CD14-positive monocyte (primary cell): Measurements from ENCODE around the gene MYADML2. TPM values are rescaled to one million over a fixed set of nuclear protein-coding genes. Genes with fewer than 3 reads are reported as not detected.

ENCODE experiments used
- DNase-seq, 3 donors: peaks; one replicate each; pipeline ENCODE4 v3.0.0-alpha.2; 2011 to 2022
- H2AFZ ChIP-seq: 2 replicates; pipeline ENCODE4 v1.6.0; 2012; ENCODE audit warnings: mild to moderate bottlenecking, low read depth, low read length, inconsistent platforms; ENCODE audit not compliant: insufficient read depth, poor library complexity, severe bottlenecking
- H3K27ac ChIP-seq, 2 donors: 1 replicate in 1 of 2; 2 replicates in 1 of 2; pipeline ENCODE4 v1.5.1; 2012 to 2013; ENCODE audit warnings: low read length in 2 of 2, control low read depth in 1 of 2, inconsistent platforms in 1 of 2, low read depth in 1 of 2, mild to moderate bottlenecking in 1 of 2
- H3K27me3 ChIP-seq, 2 donors: one replicate each; pipeline versions ENCODE4 v1.6.0 to v1.6.1; 2011 to 2013; ENCODE audit warnings: low read length in 2 of 2; ENCODE audit not compliant: control insufficient read depth in 2 of 2, insufficient read depth in 2 of 2
- H3K36me3 ChIP-seq, 2 donors: replicated peaks in 1 of 2; 1 replicate in 1 of 2; 2 replicates in 1 of 2; pipeline versions ENCODE4 v1.5.1 to v1.6.1; 2012 to 2013; ENCODE audit warnings: low read length in 2 of 2, control low read depth in 1 of 2, inconsistent platforms in 1 of 2, mild to moderate bottlenecking in 1 of 2; ENCODE audit not compliant: insufficient read depth in 2 of 2, control insufficient read depth in 1 of 2
- H3K4me1 ChIP-seq, 2 donors: 1 replicate in 1 of 2; 2 replicates in 1 of 2; pipeline versions ENCODE4 v1.5.1 to v1.6.1; 2012 to 2013; ENCODE audit warnings: low read length in 2 of 2, control low read depth in 1 of 2, inconsistent platforms in 1 of 2, mild to moderate bottlenecking in 1 of 2, moderate library complexity in 1 of 2; ENCODE audit not compliant: insufficient read depth in 2 of 2, control insufficient read depth in 1 of 2
- H3K4me2 ChIP-seq: replicated peaks from 2 replicates; pipeline ENCODE3; 2012; ENCODE audit warnings: low read length, moderate library complexity, mild to moderate bottlenecking; ENCODE audit not compliant: poor library complexity, severe bottlenecking; ENCODE audit errors: extremely low read depth
- H3K4me3 ChIP-seq, 3 experiments: fragments of 200-600 bp in 1 of 3; sonication (generic) in 1 of 3; replicated peaks in 1 of 3; 1 replicate in 2 of 3; 2 replicates in 1 of 3; pipeline ENCODE4 v1.5.1; 2011 to 2013; ENCODE audit warnings: low read length in 3 of 3, mild to moderate bottlenecking in 3 of 3, control low read depth in 2 of 3, low read depth in 2 of 3, inconsistent platforms in 1 of 3, moderate library complexity in 1 of 3
- H3K79me2 ChIP-seq: 2 replicates; pipeline ENCODE4 v1.6.0; 2012; ENCODE audit warnings: mild to moderate bottlenecking, control low read depth, inconsistent platforms, low read length, moderate library complexity; ENCODE audit not compliant: insufficient read depth
- H3K9ac ChIP-seq: 2 replicates; pipeline ENCODE4 v1.6.0; 2017; ENCODE audit warnings: low read length, mild to moderate bottlenecking; ENCODE audit not compliant: insufficient read depth, poor library complexity, severe bottlenecking
- H3K9me3 ChIP-seq, 2 donors: replicated peaks in 1 of 2; 1 replicate in 1 of 2; 2 replicates in 1 of 2; pipeline versions ENCODE4 v1.5.1 to v1.6.1; 2012 to 2013; ENCODE audit warnings: low read length in 2 of 2, control low read depth in 1 of 2; ENCODE audit not compliant: control insufficient read depth in 1 of 2, insufficient read depth in 1 of 2
- H4K20me1 ChIP-seq: 2 replicates; pipeline ENCODE4 v1.6.0; 2012; ENCODE audit warnings: mild to moderate bottlenecking, low read length, control low read depth, moderate library complexity; ENCODE audit not compliant: insufficient read depth
- H3K27ac Mint-ChIP-seq, 7 donors: one replicate each; pipeline ENCODE4 v1.8.0; 2020; ENCODE audit warnings: mild to moderate bottlenecking in 7 of 7, mixed read lengths in 7 of 7, moderate library complexity in 6 of 7, inconsistent platforms in 2 of 7
- H3K27me3 Mint-ChIP-seq, 3 donors: one replicate each; pipeline ENCODE4 v1.8.0; 2021 to 2022; ENCODE audit warnings: low read depth in 3 of 3, mild to moderate bottlenecking in 3 of 3, mixed read lengths in 3 of 3, moderate library complexity in 3 of 3, inconsistent platforms in 1 of 3
- H3K36me3 Mint-ChIP-seq, 2 donors: one replicate each; pipeline ENCODE4 v1.8.0; 2020; ENCODE audit warnings: mixed read lengths in 2 of 2, inconsistent platforms in 1 of 2, mild to moderate bottlenecking in 1 of 2
- H3K4me1 Mint-ChIP-seq: one replicate; pipeline ENCODE4 v1.8.0; 2020; ENCODE audit warnings: mild to moderate bottlenecking, mixed read lengths
- H3K4me3 Mint-ChIP-seq, 2 donors: one replicate each; pipeline ENCODE4 v1.8.0; 2020; ENCODE audit warnings: mild to moderate bottlenecking in 2 of 2, mixed read lengths in 2 of 2, moderate library complexity in 1 of 2
- H3K9me3 Mint-ChIP-seq, 7 donors: one replicate each; pipeline ENCODE4 v1.8.0; 2020 to 2022; ENCODE audit warnings: mixed read lengths in 7 of 7, mild to moderate bottlenecking in 6 of 7, moderate library complexity in 6 of 7, inconsistent platforms in 2 of 7
- CTCF ChIP-seq: fragments of 200-600 bp; IDR thresholded peaks from one replicate; pipeline ENCODE4 v1.8.0; 2022; ENCODE audit warnings: antibody characterized with exemption, mild to moderate bottlenecking
- WGBS: methylation state at CpG from one replicate; pipeline ENCODE4 v1.1.5; 2013; ENCODE audit warnings: missing lambda C conversion rate; ENCODE audit not compliant: insufficient coverage; 5-methylcytosine and 5-hydroxymethylcytosine counted together
- intact Hi-C, 2 donors: fragments of 100-400 bp; cut with micrococcal nuclease; formaldehyde crosslinking; loops; one replicate each; pipeline versions ENCODE4 v1.15.0 to v1.15.1; 2023
- polyA plus RNA-seq, 3 donors: library from polyadenylated mRNA; depleted of rRNA in 1 of 3; unstranded in 2 of 3; stranded (reverse) in 1 of 3; fragments of 300-500 nt in 2 of 3; fragments of >200 nt in 1 of 3; fragmentation: Illumina TruSeq in 2 of 3; gene quantifications; 1 replicate in 2 of 3; 2 replicates in 1 of 3; pipeline ENCODE4 v1.2.3, GENCODE V29; 2012 to 2021

MYADML2 gene
- polyA plus RNA-seq, 3 donors = not detected

- DNase-seq = no peak
- H3K4me3 Mint-ChIP-seq = no peak overlapping the region
- H3K27ac Mint-ChIP-seq = no peak overlapping the region
- H3K4me1 ChIP-seq = peaks cover 0 to 12% of the 10 kb centered on the region in 2 donors
- H3K4me3 ChIP-seq = no peak overlapping the region
- no peak overlapping the region for H3K27ac ChIP-seq
- H3K79me2 ChIP-seq = peaks cover 11% of the 10 kb centered on the region
- no peak overlapping the region for H3K4me2 ChIP-seq
- H2AFZ ChIP-seq = no peak overlapping the region
- H3K36me3 Mint-ChIP-seq = peaks cover 62 to 72% of the 10 kb centered on the region in 2 donors
- H3K9me3 Mint-ChIP-seq = peaks cover 0 to 12% (median 0%) of the 10 kb centered on the region in 7 donors
- TF ChIP-seq CTCF = no peak
- peaks cover 40 to 64% of the 10 kb centered on the region in 2 donors for H3K36me3 ChIP-seq
- intact Hi-C loops = no loop called here
- H3K4me1 Mint-ChIP-seq = peaks cover 2% of the 10 kb centered on the region
- no peaks in the 10 kb centered on the region for H3K9me3 ChIP-seq
- H3K9ac ChIP-seq = no peak overlapping the region
- peaks cover 19 to 33% (median 21%) of the 10 kb centered on the region in 3 donors for H3K27me3 Mint-ChIP-seq
- WGBS = 100% methylated on average over 9 of the region's 9 CpGs
- peaks cover 3 to 20% of the 10 kb centered on the region in 2 donors for H3K27me3 ChIP-seq
- H4K20me1 ChIP-seq = peaks cover 27% of the 10 kb centered on the region
Measured at GRCh38 chr17:81898885-81899284, 48.1 kb downstream of the MYADML2 start.

- Mint-ChIP-seq H3K9me3 (peaks cover 0 to 9% (median 0%) of the 10 kb centered on the region in 7 donors), H3K4me3 (no peak overlapping the region), H3K36me3 (peaks cover 58 to 71% of the 10 kb centered on the region in 2 donors), H3K4me1 (peaks cover 2% of the 10 kb centered on the region), H3K27ac (no peak overlapping the region), H3K27me3 (peaks cover 18 to 26% (median 19%) of the 10 kb centered on the region in 3 donors)
- H4K20me1 ChIP-seq = peaks cover 27% of the 10 kb centered on the region
- peaks cover 40 to 69% of the 10 kb centered on the region in 2 donors for H3K36me3 ChIP-seq
- no peak overlapping the region for H2AFZ ChIP-seq
- 95% methylated on average over 17 of the region's 19 CpGs for WGBS
- H3K4me1 ChIP-seq = peaks cover 0 to 12% of the 10 kb centered on the region in 2 donors
- H3K9me3 ChIP-seq = no peaks in the 10 kb centered on the region
- DNase-seq = no peak
- intact Hi-C loops = no loop called here
- H3K79me2 ChIP-seq = peaks cover 17% of the 10 kb centered on the region
- H3K9ac ChIP-seq = no peak overlapping the region
- no peak for TF ChIP-seq CTCF
- no peak overlapping the region for H3K27ac ChIP-seq
- no peak overlapping the region for H3K4me3 ChIP-seq
- H3K4me2 ChIP-seq = no peak overlapping the region
- H3K27me3 ChIP-seq = peaks cover 3 to 19% of the 10 kb centered on the region in 2 donors
Measured at GRCh38 chr17:81898029-81898866, 48.8 kb downstream of the MYADML2 start.
